Ovary (tissue), 3 donors: ENCODE measurements around the gene CNTN5.

Experiments used
- CTCF ChIP-seq, 3 donors: fragments of 450-650 bp in 2 of 3; fragments of 200-600 bp in 1 of 3; IDR thresholded peaks; one replicate each; pipeline versions ENCODE4 v1.5.1 to v1.8.0; 2016 to 2022; ENCODE audit warnings: antibody characterized with exemption in 3 of 3, mild to moderate bottlenecking in 1 of 3
- EP300 ChIP-seq: sonication (generic); formaldehyde crosslinking; IDR thresholded peaks from one replicate; pipeline ENCODE4 v1.6.1; 2017; ENCODE audit warnings: antibody characterized with exemption
- POLR2A ChIP-seq: fragments of 450-650 bp; IDR thresholded peaks from one replicate; pipeline ENCODE4 v1.6.1; 2017; ENCODE audit warnings: antibody characterized with exemption, mild to moderate bottlenecking, moderate library complexity
- donor health status: DM: no; HTN: no; CAD: no.

GRCh38 chr11:99911116-99911515, 890.4 kb downstream of the CNTN5 start:
- TF ChIP-seq CTCF (IDR thresholded peaks at IDR 0.05) (no peak), POLR2A (no peak), EP300 (no peak)
